OCI-LY1 (cell line): Measurements from ENCODE around the gene CHRNB2.

Experiments
- EZH2 ChIP-seq: fragments of 200-600 bp; sonication (generic), shearing (Covaris generic); IDR thresholded peaks from 2 replicates; pipeline ENCODE4 v1.8.0; 2017; ENCODE audit warnings: borderline replicate concordance, mixed run types, mild to moderate bottlenecking, antibody characterized with exemption, low read length, moderate library complexity, mixed read lengths
- TF ChIP-seq, protein P1 (sequence below): fragments of 200-600 bp; sonication (generic), shearing (Covaris generic); IDR thresholded peaks from 2 replicates; pipeline ENCODE4 v1.5.1; 2017; ENCODE audit warnings: mild to moderate bottlenecking, antibody characterized with exemption, low read length, moderate library complexity, mixed read lengths

DNA sequence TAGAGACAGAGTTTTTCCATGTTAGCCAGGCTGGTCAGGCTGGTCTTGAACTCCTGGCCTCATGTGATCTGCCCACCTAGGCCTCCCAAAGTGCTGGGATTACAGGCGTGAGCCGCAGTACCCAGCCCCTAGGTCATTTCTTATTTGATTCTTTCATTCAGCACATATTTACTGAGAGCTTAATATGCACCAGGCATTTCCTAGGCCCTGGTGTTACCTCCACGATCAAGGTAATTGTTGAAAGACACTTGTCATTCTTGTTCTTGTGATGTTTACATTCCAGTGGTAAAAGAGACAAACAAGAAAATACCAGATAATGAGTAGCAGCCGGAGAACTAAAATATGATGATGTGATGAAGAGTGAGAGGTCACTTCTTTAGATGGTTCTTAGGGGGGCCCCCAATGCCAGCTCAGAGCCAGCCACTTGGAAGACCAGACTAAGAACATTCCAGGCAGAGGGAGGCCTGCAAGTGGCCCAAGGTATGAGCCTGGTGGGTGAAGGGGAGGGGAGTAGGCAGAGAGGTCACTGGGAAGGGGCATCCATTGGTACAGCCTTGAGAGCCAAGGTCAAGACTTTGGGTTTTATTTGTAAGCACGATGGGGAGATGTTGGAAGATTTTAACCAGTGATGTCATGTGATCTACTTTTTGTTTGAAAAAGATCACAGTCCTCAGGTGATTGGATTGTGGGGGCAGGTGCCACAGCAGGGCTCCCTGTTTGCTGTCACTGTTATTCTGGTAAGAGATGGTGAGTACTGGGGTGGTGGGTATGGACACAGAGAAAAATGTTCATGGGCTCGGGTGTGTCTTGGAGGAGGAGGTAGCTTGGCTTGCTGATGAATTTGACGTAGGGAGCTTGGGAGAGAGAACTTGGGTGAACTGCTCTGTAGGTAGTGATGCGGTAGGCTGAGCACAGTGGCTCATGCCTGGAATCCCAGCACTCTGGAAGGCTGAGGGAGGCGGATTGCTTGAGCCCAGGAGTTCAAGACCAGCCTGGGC, 27.8 kb upstream of the CHRNB2 start:
- TF ChIP-seq, protein P1, sequence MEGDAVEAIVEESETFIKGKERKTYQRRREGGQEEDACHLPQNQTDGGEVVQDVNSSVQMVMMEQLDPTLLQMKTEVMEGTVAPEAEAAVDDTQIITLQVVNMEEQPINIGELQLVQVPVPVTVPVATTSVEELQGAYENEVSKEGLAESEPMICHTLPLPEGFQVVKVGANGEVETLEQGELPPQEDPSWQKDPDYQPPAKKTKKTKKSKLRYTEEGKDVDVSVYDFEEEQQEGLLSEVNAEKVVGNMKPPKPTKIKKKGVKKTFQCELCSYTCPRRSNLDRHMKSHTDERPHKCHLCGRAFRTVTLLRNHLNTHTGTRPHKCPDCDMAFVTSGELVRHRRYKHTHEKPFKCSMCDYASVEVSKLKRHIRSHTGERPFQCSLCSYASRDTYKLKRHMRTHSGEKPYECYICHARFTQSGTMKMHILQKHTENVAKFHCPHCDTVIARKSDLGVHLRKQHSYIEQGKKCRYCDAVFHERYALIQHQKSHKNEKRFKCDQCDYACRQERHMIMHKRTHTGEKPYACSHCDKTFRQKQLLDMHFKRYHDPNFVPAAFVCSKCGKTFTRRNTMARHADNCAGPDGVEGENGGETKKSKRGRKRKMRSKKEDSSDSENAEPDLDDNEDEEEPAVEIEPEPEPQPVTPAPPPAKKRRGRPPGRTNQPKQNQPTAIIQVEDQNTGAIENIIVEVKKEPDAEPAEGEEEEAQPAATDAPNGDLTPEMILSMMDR = no peak
- TF ChIP-seq EZH2 = no peak
